ENCODE results near the gene TBC1D17. TPM values are rescaled to one million over a fixed set of nuclear protein-coding genes. Genes with fewer than 3 reads are reported as not detected.
A peak's percentile ranks its signal among the peaks of the same experiment; 100 is the strongest.
"Not testable (repeated sequence)": the region's sequence is repeated elsewhere in the genome, so short reads cannot be mapped to it uniquely, and the experiment has no call there.

TBC1D17 gene
- total RNA-seq, 2 donors from 2014 or later, result 28.7 to 36.3 TPM

DNA sequence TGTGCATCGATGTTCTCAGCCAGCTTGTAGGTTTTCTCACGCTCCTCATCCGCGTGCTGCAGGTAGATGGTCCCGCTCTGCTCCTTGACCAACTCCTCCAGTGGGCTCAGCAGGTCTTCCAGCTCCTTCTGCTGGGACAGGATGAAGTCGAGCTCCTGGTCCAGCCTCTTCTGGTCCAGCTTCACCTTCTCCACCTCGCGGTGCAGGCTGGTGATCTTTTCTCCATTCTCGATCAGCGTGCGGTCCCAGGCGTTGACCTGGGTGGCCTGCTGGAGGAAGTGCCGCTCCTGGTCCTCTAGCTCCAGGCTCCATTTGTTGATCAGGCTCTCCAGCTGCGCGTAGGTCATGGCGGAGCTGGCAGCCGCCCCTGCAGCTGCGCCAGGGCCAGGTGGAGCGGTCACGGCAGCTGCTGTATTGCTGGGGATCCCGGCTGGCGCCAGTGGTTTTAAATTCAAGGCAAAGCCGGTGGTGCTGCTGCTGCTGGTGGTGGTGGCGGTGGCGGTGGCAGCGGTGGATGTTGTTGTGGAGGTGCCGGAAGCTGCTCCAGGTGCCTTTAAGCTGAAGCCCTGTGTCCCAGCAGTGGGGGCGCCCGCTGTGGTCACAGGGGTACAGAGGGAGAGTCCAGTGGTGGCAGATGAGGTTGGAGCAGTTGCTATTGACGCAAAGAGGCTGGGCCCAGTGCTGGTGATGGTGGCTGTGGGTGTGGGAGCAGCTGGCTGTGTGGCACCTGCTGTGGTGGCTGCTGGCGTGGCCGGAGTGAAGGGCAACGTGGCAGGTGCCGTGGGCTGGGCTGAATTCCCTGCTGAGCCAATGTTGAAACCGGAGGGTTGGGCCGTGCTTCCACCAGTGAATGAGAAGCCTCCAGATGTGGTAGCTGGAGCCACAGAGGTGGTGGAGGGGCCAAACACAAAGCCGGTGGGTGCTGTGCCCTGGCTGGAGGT is 31.2 kb downstream of the TBC1D17 start:
- no peak for DNase-seq (ENCODE audit: low spot score)
- intact Hi-C loops (cut with DNase I), result no loop called here

DNA sequence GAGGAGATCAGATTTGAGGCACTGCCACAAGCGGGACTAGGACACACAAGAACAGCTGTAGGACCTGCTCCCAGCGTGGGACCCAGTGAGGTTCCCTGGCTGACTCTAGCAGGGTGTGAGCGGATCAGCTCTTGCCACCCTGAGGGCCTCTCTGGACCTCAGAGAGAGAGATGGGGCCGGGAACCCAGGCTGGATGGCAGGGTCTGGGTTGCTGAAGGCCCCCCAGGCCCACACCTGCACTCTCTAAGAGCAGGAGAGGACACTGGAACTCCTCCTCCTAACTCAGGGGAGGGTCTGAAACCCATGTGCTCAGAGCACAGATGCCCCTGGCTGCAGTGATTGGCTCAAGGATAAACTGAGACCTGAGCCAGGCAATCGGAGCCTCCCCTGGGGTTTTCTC is 32.7 kb downstream of the TBC1D17 start:
- DNase-seq (ENCODE audit: low spot score), result no peak
- intact Hi-C loops (cut with DNase I), result no loop called here

DNA sequence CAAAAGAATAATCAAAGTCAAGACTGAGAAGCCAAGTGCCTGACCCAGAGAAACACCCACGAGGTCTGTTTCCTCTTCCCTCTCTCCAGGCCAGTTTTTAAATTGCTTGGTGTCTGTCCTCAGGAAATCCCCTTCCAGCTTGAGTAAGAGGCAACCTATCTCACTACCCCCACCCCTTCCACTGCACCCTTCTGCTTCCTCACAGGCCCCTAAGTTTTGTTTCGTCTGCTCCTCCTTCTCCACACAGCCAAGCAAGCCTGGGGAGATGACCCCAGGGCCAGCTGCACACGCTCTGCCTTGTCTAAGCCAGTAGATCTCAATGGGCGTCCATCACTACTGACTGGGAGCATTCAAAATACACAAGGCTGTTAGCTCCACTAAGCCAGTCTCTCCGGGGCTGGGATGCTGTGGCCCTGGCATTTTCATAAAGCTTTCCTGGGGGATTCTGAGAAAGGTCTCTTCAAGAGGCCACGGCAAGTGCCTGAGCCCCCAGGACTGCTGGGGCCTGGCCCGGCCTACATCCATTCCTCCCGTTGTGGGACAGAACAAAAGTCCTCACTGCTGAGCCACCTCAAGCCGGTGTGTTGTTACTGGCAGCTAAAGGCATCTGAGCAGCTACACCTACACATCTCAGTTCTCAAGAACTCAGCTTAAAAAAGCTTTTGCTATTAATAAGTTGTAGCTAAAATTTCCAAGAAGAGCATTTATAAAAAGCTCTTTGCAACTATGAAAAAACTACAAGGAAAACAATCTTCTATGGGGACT is 34.1 kb downstream of the TBC1D17 start:
- no peak for DNase-seq (ENCODE audit: low spot score)
- intact Hi-C loops (cut with DNase I), result no loop called here

DNA sequence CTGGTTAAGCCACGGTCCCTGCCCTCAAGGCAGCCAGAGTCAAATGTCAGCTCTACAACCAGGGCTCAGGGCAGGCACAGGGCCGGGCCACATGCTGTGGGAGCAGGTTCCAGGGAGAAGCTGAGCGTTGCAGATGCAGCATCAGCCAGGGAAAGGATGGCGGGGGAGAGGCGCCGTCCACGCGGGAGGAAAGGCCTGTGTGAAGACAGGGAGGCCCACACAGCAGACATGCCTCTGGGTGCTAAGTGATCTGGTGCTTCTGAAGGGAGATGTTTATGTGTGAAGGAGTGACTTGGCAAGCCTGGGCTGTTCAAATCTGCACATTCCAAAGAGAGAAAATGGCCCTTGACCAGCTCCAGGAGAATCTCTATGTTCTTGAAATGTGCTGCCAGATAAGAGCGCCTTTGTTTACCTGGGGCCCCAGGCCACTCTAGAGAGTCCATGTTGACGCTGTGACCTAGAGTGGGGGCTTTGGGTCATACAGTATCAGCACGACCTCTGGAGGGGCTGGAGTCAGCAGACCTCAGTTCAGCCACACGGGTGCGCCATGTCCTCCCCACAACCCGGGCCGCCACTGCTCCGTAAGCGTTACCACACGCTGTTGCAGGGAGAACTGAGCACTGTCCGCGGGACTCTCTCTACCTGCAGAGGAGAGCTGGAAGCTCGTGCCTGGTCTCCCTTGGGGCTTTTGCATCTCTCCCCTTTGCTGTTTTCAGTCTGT is 35.6 kb downstream of the TBC1D17 start:
- DNase-seq (ENCODE audit: low spot score), result no peak

DNA sequence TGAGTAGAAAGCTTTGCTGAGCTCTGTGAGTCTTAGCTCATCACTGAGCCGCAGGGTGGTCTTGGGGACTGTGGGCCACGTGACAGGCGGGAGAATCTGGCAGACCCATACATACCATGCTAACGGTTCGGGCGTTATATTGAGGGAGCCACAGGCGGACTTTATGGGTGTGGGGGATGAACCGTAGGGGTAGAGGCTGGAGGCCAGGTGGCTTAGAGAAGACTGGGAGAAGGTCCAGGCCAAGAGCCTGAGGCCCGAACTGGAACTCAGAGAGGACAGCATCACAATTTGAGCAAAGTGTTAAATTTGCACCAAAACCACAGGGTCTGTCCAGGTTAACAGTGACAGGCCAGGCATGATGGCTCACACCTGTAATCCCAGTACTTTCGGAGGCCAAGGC is 36.2 kb downstream of the TBC1D17 start:
- intact Hi-C loops (cut with DNase I), result no loop called here
- no peak for DNase-seq (ENCODE audit: low spot score)

More for the DNA sequence above, 35.6 kb downstream of the TBC1D17 start:
- intact Hi-C loops (cut with DNase I), result no loop called here

DNA sequence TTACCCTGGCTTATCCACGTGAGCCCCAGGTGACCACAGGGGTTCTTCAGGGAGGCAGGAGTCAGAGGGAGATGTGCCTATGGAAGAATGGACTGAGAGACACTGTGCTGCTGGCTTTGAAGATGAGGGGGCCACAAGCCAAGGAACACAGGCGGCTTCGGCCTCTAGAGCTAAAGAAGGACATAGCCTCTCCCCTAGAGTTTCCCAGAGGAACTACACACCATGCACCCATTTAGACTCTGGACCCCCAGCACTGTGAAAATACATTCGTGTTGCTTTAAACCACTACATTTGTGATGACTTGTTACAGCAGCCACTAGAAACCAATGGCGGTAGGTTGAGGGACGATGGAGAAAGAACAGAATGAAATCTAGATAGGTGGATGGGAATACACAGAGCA is 37.8 kb downstream of the TBC1D17 start:
- intact Hi-C loops (cut with DNase I), result no loop called here
- no peak for DNase-seq (ENCODE audit: low spot score)

DNA sequence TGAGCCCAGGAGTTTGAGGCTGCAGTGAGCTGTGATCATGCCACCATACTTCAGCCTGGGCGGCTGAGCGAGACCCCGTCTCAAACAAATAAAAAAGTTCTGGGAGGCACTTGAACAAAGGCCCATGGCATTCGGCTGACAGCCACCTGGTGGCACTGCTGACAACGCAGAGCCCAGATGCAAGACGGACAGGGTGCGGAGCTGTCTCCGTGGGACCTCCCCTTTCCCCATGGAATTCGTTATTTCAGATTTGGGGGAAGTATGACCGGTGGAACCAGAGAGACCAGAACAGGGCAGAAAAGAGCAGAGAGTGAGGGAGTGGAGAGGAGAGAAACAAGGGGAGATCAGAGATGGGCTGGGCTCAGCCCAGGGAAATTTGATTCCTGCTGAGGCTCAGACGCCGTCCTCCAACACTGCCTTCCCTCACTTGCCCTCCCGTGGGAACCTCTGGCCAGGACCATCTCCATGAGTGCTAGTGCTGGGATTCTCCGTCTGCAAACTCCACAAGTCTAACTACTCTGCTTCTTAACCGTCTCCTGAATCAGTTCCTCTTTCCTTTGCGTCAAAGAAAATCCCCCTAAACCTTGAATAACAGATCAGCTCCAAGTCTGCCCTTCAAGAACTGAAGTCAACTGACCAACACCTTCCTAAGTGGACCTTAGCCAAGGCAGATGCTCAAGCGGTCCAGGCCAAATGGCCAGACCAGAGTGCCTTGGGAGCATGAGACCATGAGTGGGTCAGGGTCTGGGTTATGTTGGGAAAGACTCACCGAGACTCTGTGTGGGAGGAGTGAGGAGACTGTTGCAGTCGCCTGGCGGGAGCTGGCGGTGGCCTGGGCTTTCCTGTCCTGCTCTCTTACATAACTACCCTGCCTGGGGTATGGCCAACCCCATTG is 39.6 kb downstream of the TBC1D17 start:
- DNase-seq (ENCODE audit: low spot score), result no peak
- intact Hi-C loops (cut with DNase I), result no loop called here

DNA sequence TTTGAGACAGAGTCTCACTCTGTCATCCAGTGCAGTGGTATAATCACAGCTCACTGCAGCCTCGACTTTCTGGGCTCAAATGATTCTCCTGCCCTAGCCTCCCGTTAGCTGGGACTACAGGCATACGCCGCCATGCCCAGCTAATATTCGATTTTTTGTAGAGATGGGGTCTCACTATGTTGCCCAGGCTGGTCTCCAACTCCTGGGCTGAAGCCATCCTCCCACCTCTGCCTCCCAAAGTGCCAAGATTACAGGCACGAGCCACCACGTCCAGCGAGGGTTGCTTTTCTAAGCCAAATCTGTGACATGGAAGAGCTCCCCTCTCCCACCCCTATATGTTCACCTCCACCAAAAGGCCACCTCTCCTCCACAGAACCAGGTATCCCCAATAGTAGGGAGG is 40.6 kb downstream of the TBC1D17 start:
- intact Hi-C loops (cut with DNase I), result no loop called here
- DNase-seq (ENCODE audit: low spot score), result no peak

DNA sequence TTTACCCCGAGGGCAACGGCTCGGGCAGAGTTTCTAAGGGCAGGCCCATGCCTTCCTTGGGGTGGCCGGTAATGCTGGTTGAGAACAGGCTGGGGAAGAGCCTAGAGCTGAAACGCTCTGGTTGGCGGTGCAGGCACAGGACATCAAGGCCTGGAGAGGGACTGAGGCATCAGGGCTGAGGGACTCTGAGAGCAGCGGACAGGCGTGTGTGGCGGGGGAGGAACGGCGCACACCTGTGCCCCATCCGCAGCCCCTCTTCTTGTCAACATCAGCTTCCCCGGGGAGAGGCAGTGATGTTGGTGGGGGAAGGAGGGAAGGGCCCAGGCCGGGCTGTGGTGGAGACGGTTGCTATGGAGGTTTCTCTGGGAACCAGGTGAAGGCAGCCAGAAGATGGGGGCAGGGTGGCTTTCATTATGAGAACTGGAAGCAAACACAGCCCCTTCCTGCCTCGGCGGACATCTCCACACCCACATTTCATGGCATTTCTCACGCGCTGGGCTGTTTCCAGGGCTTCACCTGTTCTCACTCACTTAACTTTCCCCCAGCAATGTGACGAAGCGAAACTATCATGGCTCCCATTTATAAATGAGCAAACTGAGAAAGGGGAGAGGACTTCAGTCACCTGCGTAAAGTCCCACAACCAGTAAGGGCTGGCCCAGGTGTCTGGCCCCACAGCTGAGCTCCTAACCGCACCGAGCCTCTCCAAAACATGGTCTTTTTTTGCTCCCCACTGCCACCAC is 43.3 kb downstream of the TBC1D17 start:
- intact Hi-C loops (cut with DNase I), result no loop called here
- no peak for DNase-seq (ENCODE audit: low spot score)

DNA sequence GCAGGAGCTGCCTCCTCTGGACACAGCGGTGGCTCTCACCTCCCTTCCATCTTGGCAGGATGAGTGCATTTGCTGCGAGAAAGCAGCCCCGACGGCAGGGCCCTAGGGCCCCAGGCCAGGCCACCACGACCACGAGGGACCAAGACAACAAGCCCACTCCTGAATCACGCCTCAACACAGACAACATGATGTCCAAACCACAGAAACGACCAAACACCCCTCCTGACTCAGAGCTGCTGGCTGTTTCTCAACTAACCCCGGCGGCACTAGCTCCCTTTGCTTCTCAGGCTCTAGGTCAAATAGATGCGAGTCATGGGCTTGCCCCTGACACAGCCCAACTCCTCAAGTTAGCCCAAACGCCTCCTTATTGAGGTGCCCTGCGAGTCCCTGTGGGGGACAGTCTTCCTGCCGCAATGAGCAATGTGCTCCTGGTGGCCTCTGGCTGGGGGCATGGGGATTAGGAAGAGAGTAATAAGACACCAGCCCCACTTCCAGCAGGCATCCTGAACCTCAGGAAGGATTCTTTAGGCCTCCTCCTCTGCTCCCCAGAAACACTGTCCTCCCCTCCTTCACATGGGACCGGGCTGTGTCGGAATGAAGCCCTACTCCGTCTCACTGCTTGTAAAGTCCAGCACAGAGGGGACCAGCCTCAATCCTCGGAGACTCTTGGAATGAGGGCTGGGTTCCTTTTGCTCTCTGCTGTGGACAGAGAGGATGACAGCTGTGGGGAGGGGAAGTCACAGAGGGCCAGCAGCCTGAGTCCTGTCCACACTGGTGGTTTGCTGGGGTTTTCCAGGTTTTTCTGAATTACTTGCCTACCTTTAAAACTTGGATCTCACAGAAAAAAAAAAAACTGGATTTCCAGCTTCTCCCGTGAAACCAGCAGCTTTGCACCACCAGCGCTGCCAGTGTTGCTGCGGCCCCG is 44.6 kb downstream of the TBC1D17 start:
- intact Hi-C loops (cut with DNase I), result no loop called here

DNA sequence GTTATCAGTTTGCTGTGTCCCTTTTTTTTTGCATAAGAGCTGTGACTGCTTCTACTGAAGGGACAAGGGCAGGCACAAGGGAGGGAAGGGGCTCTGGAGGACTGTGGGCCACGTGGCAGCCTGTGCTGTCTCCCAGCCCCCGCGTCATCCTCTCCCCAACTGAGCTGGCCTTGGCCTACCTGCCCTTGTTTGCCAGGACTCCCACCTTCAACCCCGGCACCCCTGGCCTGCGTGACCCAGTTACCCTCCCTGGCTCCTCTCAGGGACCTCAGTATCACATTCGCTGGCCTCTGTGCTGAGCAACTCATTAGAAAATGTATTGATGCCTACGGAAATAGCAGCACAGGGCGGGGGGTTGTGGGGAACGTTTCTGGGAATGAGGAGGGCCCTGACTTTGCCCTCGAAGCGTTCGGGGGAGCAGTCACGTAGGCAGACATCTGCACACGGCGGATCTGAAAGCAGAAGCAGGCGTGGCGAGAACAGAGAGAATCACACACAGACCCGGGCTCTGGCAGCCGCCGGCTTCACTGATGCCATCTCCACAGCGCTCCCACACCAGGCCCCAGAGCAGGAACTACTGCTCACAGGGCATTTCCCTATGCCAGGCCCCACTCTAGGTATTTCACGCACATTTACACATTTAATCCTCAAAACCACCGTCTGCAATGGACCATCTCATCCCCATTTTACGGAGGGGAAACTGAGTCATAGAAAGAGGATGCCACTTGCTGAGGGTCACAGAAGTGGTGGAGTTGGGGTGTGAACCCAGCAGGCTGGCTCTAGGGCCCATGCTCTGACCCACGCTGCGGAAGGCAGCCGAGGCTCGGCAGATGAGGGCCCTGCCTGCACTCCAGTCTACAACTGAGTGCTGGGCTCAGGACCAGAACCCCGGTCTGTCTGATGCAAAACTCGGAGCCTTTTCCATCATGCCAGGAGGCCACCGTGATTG is 45.8 kb downstream of the TBC1D17 start:
- peak; percentile 88 for DNase-seq (ENCODE audit: low spot score)
- intact Hi-C loops (cut with DNase I), result no loop called here

More for the DNA sequence above, 44.6 kb downstream of the TBC1D17 start:
- DNase-seq (ENCODE audit: low spot score), result no peak

DNA sequence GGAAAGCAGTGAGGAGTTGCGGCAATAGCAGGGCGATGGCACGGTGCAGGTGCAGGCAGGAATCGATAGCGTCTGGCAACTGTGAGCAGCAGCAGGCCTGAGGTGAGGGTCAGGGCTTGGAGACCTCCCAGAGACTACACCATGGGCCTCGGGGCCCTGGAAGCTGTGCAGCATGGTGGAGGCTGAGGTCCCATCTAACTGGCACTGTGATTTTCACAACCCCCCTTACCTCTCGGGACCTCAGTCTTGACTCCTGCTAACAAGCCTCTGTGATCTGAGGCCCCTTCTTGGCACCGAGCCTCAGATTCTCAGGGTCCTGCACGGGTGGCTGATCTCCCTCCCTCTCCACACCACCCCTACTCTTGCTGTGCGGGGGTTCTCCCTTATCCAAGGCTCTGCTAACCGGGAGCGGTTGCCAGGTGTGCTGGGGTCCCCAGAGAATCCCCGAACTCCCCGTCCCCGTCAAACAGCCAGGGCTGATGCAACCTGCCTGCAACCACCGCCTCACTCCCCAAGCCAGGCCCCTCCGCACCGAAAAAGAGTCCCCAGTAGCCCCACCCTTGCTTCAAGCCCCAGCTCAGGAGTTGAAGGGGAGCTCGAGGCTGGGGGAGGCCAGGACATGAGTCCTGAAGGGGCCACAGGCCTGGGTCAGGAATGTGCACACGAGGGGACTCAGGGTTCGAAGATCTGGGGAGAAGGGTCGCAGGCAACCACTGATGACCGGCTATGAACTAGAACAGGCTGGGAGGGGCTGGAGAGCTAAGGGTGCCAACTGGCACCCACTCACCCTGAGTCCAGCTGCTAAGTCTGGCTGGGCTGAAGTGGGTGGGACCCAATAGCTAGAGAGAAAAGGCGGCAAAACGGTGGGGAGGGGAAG is 46.7 kb downstream of the TBC1D17 start:
- intact Hi-C loops (cut with DNase I), result no loop called here
- no peak for DNase-seq (ENCODE audit: low spot score)

DNA sequence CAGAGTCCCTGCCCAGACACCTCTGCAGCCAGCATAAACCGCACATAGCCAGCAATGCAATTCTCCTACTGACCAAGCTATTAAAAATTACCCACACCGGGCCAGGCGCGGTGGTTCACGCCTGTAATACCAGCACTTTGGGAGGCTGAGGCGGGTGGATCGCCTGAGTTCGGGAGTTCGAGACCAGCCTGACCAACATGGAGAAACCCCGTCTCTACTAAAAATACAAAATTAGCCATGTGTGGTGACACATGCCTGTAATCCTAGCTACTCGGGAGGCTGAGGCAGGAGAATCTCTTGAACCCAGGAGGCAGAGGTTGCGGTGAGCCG is 47.3 kb downstream of the TBC1D17 start:
- DNase-seq (ENCODE audit: low spot score); intact Hi-C loops (cut with DNase I): not testable (repeated sequence)

DNA sequence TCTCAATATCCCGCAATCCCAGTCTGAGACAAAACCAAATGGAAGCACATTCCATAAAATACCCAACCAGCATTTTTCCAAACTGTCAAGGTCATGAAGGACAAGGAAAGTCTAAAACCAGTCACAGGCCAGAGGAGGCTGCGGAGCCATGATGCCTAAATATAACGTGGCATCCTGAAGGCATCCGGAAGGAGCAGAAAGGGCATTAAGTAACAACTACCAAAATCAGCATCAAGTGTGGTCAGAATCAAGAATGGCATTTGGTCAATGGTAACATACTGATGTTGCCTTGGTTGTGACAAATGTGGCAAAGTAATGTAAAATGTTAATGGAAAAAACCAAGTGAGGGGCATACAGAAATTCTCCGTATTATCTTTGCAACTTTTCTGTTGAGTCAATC is 48.0 kb downstream of the TBC1D17 start:
- DNase-seq (ENCODE audit: low spot score), result no peak
- intact Hi-C loops (cut with DNase I), result no loop called here

DNA sequence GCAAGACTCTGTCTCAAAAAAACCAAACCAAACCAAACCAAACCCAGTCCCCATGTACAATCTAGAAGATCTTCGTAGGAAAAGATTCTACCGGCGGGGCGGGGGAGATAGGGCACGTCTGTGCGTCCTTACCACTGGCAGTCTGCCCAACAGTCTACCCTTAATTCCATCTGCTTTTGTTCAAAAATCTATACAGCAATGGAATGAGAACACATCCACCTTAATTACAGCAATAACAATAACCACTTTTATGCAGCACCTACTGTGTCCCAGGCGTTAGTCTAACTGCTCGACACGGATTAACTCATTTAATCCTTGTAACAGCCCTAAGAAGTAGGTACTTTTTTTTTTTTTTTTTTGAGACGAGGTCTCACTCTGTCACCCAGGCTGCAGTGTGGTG is 49.0 kb downstream of the TBC1D17 start:
- no peak for DNase-seq (ENCODE audit: low spot score)
- intact Hi-C loops (cut with DNase I), result no loop called here
